Esophagus (tissue), 2 donors: ENCODE results near the gene DNAH7. TPM values are rescaled to one million over a fixed set of nuclear protein-coding genes. Genes with fewer than 3 reads are reported as not detected.
"Not testable (repeated sequence)": the region's sequence is repeated elsewhere in the genome, so short reads cannot be mapped to it uniquely, and the experiment has no call there.

Source experiments
- H3K27ac ChIP-seq, 2 donors: one replicate each; pipeline ENCODE4 v1.5.1; 2013; ENCODE audit warnings: low read depth in 2 of 2, mild to moderate bottlenecking in 2 of 2, inconsistent platforms in 1 of 2, low read length in 1 of 2, moderate library complexity in 1 of 2
- H3K27me3 ChIP-seq, 2 donors: one replicate each; pipeline ENCODE4 v1.6.1; 2013; ENCODE audit warnings: low read length in 2 of 2, control low read depth in 1 of 2, mild to moderate bottlenecking in 1 of 2; ENCODE audit not compliant: insufficient read depth in 2 of 2, control insufficient read depth in 1 of 2
- H3K36me3 ChIP-seq, 2 donors: one replicate each; pipeline ENCODE4 v1.6.1; 2013; ENCODE audit warnings: low read length in 1 of 2; ENCODE audit not compliant: control insufficient read depth in 2 of 2, insufficient read depth in 2 of 2
- H3K4me1 ChIP-seq, 2 donors: one replicate each; pipeline ENCODE4 v1.6.1; 2013; ENCODE audit warnings: low read length in 1 of 2; ENCODE audit not compliant: control insufficient read depth in 2 of 2, insufficient read depth in 2 of 2
- H3K4me3 ChIP-seq, 2 donors: one replicate each; pipeline ENCODE4 v1.5.1; 2013; ENCODE audit warnings: low read length in 2 of 2, mild to moderate bottlenecking in 2 of 2, low read depth in 1 of 2, moderate library complexity in 1 of 2
- H3K9me3 ChIP-seq, 2 donors: one replicate each; pipeline ENCODE4 v1.6.1; 2013; ENCODE audit warnings: mild to moderate bottlenecking in 2 of 2, low read depth in 1 of 2, low read length in 1 of 2, moderate library complexity in 1 of 2; ENCODE audit not compliant: control insufficient read depth in 2 of 2, insufficient read depth in 1 of 2
- WGBS, 2 donors: extraction: QIAGEN DNeasy Blood & Tissue Kit; methylation state at CpG; one replicate each; pipeline ENCODE4 v1.1.7; 2013; 5-methylcytosine and 5-hydroxymethylcytosine counted together
- polyA plus RNA-seq, 2 donors: library from polyadenylated mRNA; stranded (reverse); fragments of 200-250 nt; gene quantifications; one replicate each; pipeline ENCODE4 v1.2.3, GENCODE V29; 2013
- donor health status: healthy with polysubstance abuse.
- donor health status: Bipolar disorder and iron deficiency.

Gene DNAH7
- polyA plus RNA-seq, 2 donors, result 0.06 to 0.09 TPM

DNA sequence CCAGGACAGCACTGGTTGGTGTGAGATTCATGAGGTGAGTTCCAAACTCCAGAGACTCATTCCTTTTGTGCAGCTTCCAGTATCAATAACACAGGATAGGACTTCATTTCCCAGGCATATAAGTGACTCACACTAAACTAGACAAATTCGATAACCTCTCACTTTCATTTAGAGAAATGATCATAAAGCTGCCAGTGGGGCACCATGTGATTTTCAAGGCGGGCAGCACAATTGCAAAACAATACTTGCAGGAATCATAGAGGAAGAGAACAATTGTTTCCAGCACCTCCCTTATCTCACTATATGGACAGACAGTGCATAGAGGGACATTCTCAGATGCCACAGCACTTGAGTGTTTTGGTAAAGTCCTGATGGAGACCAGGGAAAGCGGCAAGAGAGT, 31.3 kb upstream of the DNAH7 start:
- no peak overlapping the region for H3K4me3 ChIP-seq
- no peak overlapping the region for H3K27ac ChIP-seq
- H3K36me3 ChIP-seq, result no peaks in the 10 kb centered on the region
- H3K27me3 ChIP-seq, result no peaks in the 10 kb centered on the region
- no peaks in the 10 kb centered on the region for H3K9me3 ChIP-seq
- no peaks in the 10 kb centered on the region for H3K4me1 ChIP-seq
- 81 to 85% methylated on average over 3 of the region's 3 CpGs for WGBS, 2 donors

DNA sequence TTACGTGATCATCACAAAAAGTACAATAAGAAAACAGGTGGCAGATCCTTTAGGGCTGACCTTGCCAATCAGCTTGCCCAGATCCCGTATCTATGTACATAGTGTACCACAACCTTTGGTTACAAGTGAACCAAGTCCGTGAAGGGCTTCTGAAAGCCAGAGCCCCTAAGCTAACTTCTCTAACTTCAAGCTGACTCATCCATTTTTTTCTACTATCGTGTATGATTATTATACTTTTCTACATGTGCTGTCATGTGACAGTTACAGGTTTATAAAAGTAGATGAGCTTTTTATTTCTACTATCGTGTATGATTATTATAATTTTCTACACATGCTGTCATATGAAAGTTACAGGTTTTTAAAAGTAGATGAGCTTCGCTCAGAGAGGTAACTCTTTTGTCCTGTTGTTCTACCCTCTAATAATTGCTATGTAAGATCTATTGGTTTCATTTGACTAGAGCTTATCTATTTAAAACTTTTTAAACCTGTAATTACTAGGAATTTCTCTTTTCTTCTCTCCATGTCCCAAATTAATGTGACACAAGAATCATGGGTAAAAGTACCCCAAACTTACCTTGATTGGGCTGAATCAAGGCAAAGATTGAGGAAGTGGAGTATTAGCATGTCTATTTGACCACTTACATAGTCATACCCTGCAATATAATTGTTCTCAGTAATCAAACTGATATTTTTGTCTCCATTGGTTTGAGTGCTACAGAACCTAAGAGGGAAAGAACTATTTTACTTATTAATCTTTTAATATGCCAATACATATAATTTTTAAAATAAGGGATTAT, 29.4 kb upstream of the DNAH7 start:
- no peaks in the 10 kb centered on the region for H3K4me1 ChIP-seq
- H3K27me3 ChIP-seq, result no peaks in the 10 kb centered on the region
- H3K9me3 ChIP-seq, result no peaks in the 10 kb centered on the region
- H3K36me3 ChIP-seq, result no peaks in the 10 kb centered on the region
- H3K27ac ChIP-seq, result no peak overlapping the region
- 67 to 76% methylated on average over 6 of the region's 6 CpGs for WGBS, 2 donors
- H3K4me3 ChIP-seq, result no peak overlapping the region

DNA sequence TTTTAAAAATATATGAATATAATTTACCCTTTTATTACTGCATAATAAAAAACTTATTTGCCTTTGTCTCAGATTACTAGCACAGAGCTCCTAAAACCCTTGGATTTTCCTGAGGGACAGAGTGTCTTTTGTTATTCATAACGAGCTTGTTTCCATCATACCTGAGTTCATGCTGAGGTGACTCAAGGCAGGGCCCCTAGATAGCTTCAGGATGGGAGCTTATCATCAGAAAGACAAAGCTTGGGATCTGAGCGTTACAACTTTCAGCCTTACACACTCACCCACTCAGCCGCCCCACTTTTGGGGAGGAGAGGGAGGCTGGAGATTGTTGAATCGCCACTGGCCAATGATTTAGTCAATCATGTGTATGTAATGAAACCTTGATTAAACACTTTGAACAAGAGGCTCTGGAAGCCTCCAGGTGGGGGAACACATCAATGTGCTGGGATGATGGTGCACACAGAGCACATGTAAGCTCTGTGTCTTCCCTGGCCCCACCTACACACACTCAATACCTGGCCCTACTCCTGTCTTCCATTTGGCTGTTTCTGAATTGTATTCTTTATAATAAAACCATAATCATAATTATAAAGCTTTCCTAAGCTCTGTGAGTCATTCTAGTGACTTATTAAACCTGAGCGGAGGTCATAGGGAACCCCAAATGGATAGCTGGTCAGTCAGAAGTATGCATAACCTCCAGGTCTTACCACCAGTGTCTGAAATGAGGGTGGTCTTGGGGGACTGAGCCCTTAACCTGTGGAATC, 28.5 kb upstream of the DNAH7 start:
- WGBS, 2 donors, result 66 to 73% methylated on average over 5 of the region's 5 CpGs
- Histone ChIP-seq H3K27me3 (no peaks in the 10 kb centered on the region), H3K4me1 (no peaks in the 10 kb centered on the region)

DNA sequence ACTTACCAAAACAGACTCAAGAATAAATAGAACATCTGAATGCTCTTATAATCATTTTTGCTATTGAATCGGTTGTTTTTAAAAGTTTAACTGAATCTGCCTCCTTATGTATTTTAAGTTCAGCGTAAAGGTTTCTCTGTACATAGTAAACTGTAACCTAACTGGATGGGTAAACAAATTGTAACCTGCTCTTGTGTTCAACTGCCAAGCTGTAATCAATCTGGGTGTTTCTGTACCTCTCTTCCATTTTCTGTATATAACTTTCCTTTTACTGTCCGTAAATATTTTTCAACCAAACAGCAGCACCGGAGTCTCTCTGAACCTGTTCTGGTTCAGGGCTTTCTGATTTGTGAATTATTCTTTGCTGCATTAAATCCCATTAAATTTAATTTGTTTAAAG, 27.6 kb upstream of the DNAH7 start:
- 81 to 88% methylated on average over 4 of the region's 4 CpGs for WGBS, 2 donors
- no peaks in the 10 kb centered on the region for H3K4me1 ChIP-seq
- H3K4me3 ChIP-seq, result no peak overlapping the region
- no peaks in the 10 kb centered on the region for H3K27me3 ChIP-seq
- no peaks in the 10 kb centered on the region for H3K36me3 ChIP-seq
- no peaks in the 10 kb centered on the region for H3K9me3 ChIP-seq
- H3K27ac ChIP-seq, result no peak overlapping the region

More for the DNA sequence above, 28.5 kb upstream of the DNAH7 start:
- no peak overlapping the region for H3K4me3 ChIP-seq
- no peaks in the 10 kb centered on the region for H3K9me3 ChIP-seq
- H3K27ac ChIP-seq, result no peak overlapping the region
- H3K36me3 ChIP-seq, result no peaks in the 10 kb centered on the region

DNA sequence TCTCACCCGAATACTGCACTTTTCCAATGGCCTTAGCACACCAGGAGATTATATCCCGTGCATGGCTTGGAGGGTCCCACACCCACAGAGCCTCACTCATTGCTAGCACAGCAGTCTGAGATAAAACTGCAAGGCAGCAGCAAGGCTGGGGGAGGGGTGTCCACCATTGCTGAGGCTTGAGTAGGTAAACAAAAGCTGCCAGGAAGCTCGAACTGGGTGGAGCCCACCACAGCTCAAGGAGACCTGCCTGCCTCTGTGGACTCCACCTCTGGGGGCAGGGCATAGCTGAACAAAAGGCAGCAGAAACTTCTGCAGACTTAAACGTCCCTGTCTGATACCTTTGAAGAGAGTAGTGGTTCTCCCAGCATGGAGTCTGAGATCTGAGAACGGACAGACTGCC, 20.8 kb upstream of the DNAH7 start:
- H3K27me3 ChIP-seq, H3K36me3 ChIP-seq, H3K4me3 ChIP-seq, H3K4me1 ChIP-seq, H3K27ac ChIP-seq, H3K9me3 ChIP-seq: not testable (repeated sequence)
- WGBS, 2 donors, result 71 to 75% methylated on average over 5 of the region's 5 CpGs

DNA sequence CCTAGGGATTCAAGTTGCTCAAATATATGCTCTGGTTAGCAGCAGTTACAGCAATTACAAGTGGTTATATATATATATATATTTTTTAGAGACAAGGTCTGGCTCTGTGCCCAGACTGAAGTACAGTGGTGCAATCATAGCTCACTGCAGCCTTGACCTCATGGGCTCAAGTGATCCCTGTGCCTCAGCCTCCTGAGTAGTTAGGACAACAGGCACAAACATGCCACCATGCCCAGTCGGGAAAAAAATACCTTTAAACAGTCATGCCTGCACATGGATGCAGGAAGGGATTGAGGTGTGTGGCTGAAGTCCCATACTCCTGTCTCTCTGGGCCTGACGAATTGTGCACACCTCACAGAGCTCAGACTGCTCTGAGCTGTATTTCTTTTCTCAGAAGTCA, 19.6 kb upstream of the DNAH7 start:
- Histone ChIP-seq H3K36me3 (no peaks in the 10 kb centered on the region), H3K4me3 (no peak overlapping the region), H3K27me3 (no peaks in the 10 kb centered on the region), H3K9me3 (no peaks in the 10 kb centered on the region), H3K27ac (no peak overlapping the region), H3K4me1 (no peaks in the 10 kb centered on the region)
- WGBS, 2 donors, result 44 to 47% methylated on average over 2 of the region's 2 CpGs

DNA sequence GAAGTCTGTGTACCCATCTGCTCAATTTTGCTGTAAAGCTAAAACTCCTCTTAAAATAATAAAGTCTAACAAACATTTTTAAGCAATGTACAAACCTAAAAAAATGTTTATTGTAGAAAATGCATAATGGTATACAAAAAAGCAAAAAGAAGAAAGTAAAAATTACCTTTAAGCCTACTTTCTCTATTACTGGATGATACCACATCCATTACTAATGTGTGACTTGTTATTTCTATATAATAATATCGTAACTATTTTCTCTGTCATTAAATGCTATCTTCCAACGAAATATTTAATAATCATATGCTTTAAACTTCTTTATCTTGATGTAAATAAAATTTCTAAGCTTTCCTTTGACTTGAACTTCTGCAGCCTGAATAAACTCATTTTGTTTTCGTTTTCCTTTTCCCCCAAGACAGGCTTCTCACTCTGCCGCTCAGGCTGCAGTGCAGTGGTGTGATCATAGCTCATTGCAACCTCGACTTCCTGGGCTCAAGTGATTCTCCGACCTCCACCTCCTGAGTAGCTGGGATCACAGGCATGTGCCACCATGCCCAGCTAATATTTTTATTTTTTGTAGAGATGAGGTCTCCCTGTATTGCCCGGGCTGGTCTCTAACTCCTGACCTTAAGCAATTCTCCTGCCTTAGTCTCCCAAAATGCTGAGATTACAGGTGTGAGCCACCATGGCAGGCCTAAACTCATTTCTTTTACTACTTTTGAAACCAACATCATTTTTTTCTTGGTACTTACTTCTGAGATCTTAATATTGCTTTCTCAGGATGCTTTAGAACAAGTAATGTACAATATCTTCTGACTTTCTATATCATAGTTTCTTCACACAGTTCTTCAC, 18.1 kb upstream of the DNAH7 start:
- Histone ChIP-seq H3K27ac (no peak overlapping the region), H3K4me3 (no peak overlapping the region), H3K9me3 (no peaks in the 10 kb centered on the region), H3K36me3 (no peaks in the 10 kb centered on the region), H3K27me3 (no peaks in the 10 kb centered on the region), H3K4me1 (no peaks in the 10 kb centered on the region)
- WGBS, 2 donors, result 70 to 80% methylated on average over 7 of the region's 7 CpGs

DNA sequence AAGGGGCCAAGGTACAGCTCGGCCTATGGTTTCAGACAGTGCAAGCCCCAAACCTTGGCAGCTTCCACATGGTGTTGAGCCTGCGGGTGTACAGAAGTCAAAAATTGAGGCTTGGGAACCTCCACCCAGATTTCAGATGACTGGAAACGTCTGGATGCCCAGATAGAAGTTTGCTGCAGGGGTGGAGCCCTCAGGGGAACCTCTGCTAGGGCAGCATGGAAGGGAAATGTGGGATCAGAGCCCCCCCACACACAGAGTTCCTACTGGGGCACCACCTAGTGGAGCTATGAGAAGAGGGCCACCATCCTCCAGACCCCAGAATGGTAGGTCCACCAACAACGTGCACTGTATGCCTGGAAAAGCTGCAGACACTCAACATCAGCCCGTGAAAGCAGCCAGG, 15.0 kb upstream of the DNAH7 start:
- 89 to 92% methylated on average over 5 of the region's 5 CpGs for WGBS, 2 donors
- no peak overlapping the region for H3K4me3 ChIP-seq
- H3K27me3 ChIP-seq, result no peaks in the 10 kb centered on the region
- H3K27ac ChIP-seq, result no peak overlapping the region
- no peaks in the 10 kb centered on the region for H3K36me3 ChIP-seq
- no peaks in the 10 kb centered on the region for H3K9me3 ChIP-seq
- H3K4me1 ChIP-seq, result no peaks in the 10 kb centered on the region

DNA sequence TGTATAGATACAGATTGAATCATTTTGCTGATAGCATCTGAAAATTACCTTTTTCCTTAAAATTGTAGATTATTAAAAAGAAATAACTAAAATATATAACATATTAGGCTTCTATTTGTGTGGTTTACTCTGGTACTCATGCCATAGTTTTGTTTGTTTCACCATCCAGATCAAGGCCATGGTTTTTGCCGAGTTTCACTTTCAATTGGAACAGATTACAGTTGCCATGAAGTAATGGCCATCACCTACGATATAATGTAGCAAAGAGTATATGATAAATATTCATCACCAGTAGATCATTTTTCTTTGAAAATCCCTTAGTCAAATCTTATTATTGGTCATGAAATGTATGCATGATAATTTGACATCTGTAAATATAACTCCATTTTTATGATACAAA, 11.9 kb upstream of the DNAH7 start:
- Histone ChIP-seq H3K9me3 (no peaks in the 10 kb centered on the region), H3K36me3 (no peaks in the 10 kb centered on the region), H3K4me3 (no peak overlapping the region), H3K4me1 (no peaks in the 10 kb centered on the region), H3K27ac (no peak overlapping the region), H3K27me3 (no peaks in the 10 kb centered on the region)
- WGBS, 2 donors, result 38 to 57% methylated on average over 2 of the region's 2 CpGs
